ENCODE measurements around the gene AXIN1. TPM values are rescaled to one million over a fixed set of nuclear protein-coding genes. Genes with fewer than 3 reads are reported as not detected.
A peak's percentile ranks its signal among the peaks of the same experiment; 100 is the strongest.

The AXIN1 gene
- total and polyA plus RNA-seq, 9 of the 15 experiments (the other 6 are each of a cell fraction or from before 2014, with no cell fraction given): 0.42 to 58.0 (median 25.9) TPM

- ATAC-seq (peak; percentile 13; the same call in 2 of the 3 replicates), FAIRE-seq (no peak), DNase-seq (ENCODE audit: extremely low read depth in 1 of 4, low spot score in 3 of 4) (no peak)
- Histone ChIP-seq H3K9me1 (ENCODE audit: control insufficient read depth, insufficient read depth, low read length) (no peaks in the 10 kb centered on the region), H3K27me3 (ENCODE audit: control insufficient read depth in 2 of 2, insufficient read depth in 2 of 2, low read length in 2 of 2) (no peaks in the 10 kb centered on the region; a peak in 1 of 5 replicates), H3K4me3 (no peak overlapping the region), H3K9me3 (replicated peaks; ENCODE audit: control insufficient read depth, insufficient read depth, low read depth, low read length) (no peaks in the 10 kb centered on the region), H3K4me1 (replicated peaks in 1 of 2; ENCODE audit: control insufficient read depth in 2 of 2, insufficient read depth in 2 of 2, low read length in 2 of 2) (peaks cover 0 to 63% of the 10 kb centered on the region in 2 experiments; a peak in 2 of 5 replicates), H4K20me1 (replicated peaks; ENCODE audit: control insufficient read depth, insufficient read depth, low read length) (peaks cover 3% of the 10 kb centered on the region; the same call in 1 of the 2 replicates), H3K79me2 (ENCODE audit: control insufficient read depth, insufficient read depth, low read length) (no peaks in the 10 kb centered on the region), H3K9ac (ENCODE audit: insufficient read depth in 1 of 2, low read depth in 2 of 2, low read length in 2 of 2) (peak overlapping the region in 1 of 2 experiments; percentile 48; a peak in 1 of 4 replicates), H3K4me2 (ENCODE audit: insufficient read depth, low read length) (no peak overlapping the region), H3K27ac (ENCODE audit: extremely low read depth, low read depth, low read length) (no peak overlapping the region), H2AFZ (ENCODE audit: low read depth, low read length) (no peak overlapping the region), H3K36me3 (ENCODE audit: control insufficient read depth, insufficient read depth, low read length) (peaks cover 11% of the 10 kb centered on the region; the same call in 2 of the 3 replicates)
- ChIA-PET CTCF (ENCODE audit: low intra/inter-chr PET ratio) (no interaction called here), POLR2A (interaction anchor here (0.6 kb wide), 1 partner anchor 72 kb away, joined by 3 read pairs; no protein-coding TSS in a partner anchor)
- no TSS peak for BruUV-seq (replicated peaks)
- in situ Hi-C loops (cut with MboI): no loop called here
- TF ChIP-seq RHOXF2B (CRISPR knock-in tag; conservative IDR thresholded peaks at IDR 0.05) (no peak), RAD51 (IDR thresholded peaks at IDR 0.05; ENCODE audit: borderline replicate concordance, low read depth) (no peak), ZC3H8 (IDR thresholded peaks at IDR 0.05) (no peak), POLR2G (IDR thresholded peaks at IDR 0.05; ENCODE audit: low read depth, low read length) (peak; percentile 57; the same call in 1 of the 2 replicates), NRF1 (conservative IDR thresholded peaks at IDR 0.05 in 1 of 2, IDR thresholded peaks at IDR 0.05 in 1 of 2) (no peak), MYNN (IDR thresholded peaks at IDR 0.05) (0 out of 2 replicates have a peak, but pooled peaks have one; percentile 21), MYNN (CRISPR knock-in tag; IDR thresholded peaks at IDR 0.05) (no peak), NELFE (IDR thresholded peaks at IDR 0.05; ENCODE audit: insufficient read depth, insufficient read length) (no peak), ZNF282 (CRISPR knock-in tag; IDR thresholded peaks at IDR 0.05) (no peak), CREM (IDR thresholded peaks at IDR 0.05; ENCODE audit: low read depth) (no peak), ZBTB33 (CRISPR knock-in tag; IDR thresholded peaks at IDR 0.05) (peak; percentile 26; the same call in 1 of the 2 replicates)
- 52% methylated on average over 23 of the region's 25 CpGs for WGBS (ENCODE audit: insufficient coverage, low coverage, missing lambda C conversion rate)
- intact Hi-C loops (cut with micrococcal nuclease): no loop called here
These were observed 86.0 kb downstream of the AXIN1 start for GRCh38 chr16:266258-267164.

Data from K562 (cell line).